Ascending aorta (tissue), 2 donors: ENCODE results near the gene HMG20A. TPM values are rescaled to one million over a fixed set of nuclear protein-coding genes. Genes with fewer than 3 reads are reported as not detected.

Experiments
- DNase-seq, 2 donors: peaks; one replicate each; pipeline ENCODE4 v3.0.0-alpha.2; 2019; ENCODE audit warnings: low spot score in 2 of 2
- H3K27ac ChIP-seq, 2 donors: fragments of 200-600 bp; sonication (generic); one replicate each; pipeline ENCODE4 v1.5.1; 2016 to 2017; ENCODE audit warnings: mild to moderate bottlenecking in 1 of 2
- H3K27me3 ChIP-seq: fragments of 200-600 bp; sonication (generic); one replicate; pipeline ENCODE4 v1.5.1; 2017
- H3K36me3 ChIP-seq, 2 donors: fragments of 200-600 bp; sonication (generic); one replicate each; pipeline ENCODE4 v1.5.1; 2016
- H3K4me1 ChIP-seq, 2 donors: fragments of 200-600 bp; sonication (generic); one replicate each; pipeline ENCODE4 v1.5.1; 2016 to 2017; ENCODE audit warnings: mild to moderate bottlenecking in 1 of 2
- H3K4me3 ChIP-seq, 2 donors: fragments of 200-600 bp; sonication (generic); one replicate each; pipeline ENCODE4 v1.5.1; 2016 to 2017; ENCODE audit warnings: mild to moderate bottlenecking in 1 of 2
- H3K9me3 ChIP-seq, 2 donors: fragments of 200-600 bp; sonication (generic); one replicate each; pipeline ENCODE4 v1.5.1; 2016
- CTCF ChIP-seq, 3 experiments: fragments of 200-600 bp in 2 of 3; fragments of 450-650 bp in 1 of 3; sonication (generic) in 2 of 3; IDR thresholded peaks; one replicate each; pipeline ENCODE4 v1.5.1; 2016 to 2019; ENCODE audit warnings: antibody characterized with exemption in 3 of 3, mild to moderate bottlenecking in 1 of 3, moderate library complexity in 1 of 3
- intact Hi-C: fragments of 100-400 bp; cut with DNase I; formaldehyde crosslinking; loops from one replicate; pipeline ENCODE4 v1.15.1; 2023
- total RNA-seq: library from RNA; depleted of rRNA; stranded (reverse); fragments of >200 nt; gene quantifications from one replicate; pipeline ENCODE4 v1.1.0, GENCODE V29; 2016

Gene HMG20A
- 17.7 TPM for total RNA-seq

GRCh38 chr15:77420610-77421369, at the start of gene HMG20A:
Gene HMG20A (plus strand): TSS chr15:77420888. CDS start chr15:77458408, 37,520 bp downstream.
- Histone ChIP-seq H3K9me3 (no peaks in the 10 kb centered on the region), H3K4me1 (peaks cover 0 to 20% of the 10 kb centered on the region in 2 donors), H3K36me3 (no peaks in the 10 kb centered on the region), H3K27ac (peak within 1 kb of the TSS; percentile 91 to 97), H3K4me3 (peak within 1 kb of the TSS; percentile 76 to 99), H3K27me3 (no peaks in the 10 kb centered on the region)
- DNase-seq, result peak in 1 of 2 donors; percentile 73
- TF ChIP-seq CTCF (IDR thresholded peaks at IDR 0.05), result no peak
- intact Hi-C loops, result loop anchor here (2.0 to 10.0 kb wide), 4 partner anchors 34 to 516 kb away; partner anchors contain the start of genes RCN2 and SCAPER

GRCh38 chr15:77371850-77372563, 48.7 kb upstream of the HMG20A start:
- no peak overlapping the region for H3K27ac ChIP-seq
- H3K27me3 ChIP-seq, result no peaks in the 10 kb centered on the region
- intact Hi-C loops, result no loop called here
- H3K36me3 ChIP-seq, result no peaks in the 10 kb centered on the region
- no peak for DNase-seq
- no peak for TF ChIP-seq CTCF (IDR thresholded peaks at IDR 0.05)
- H3K9me3 ChIP-seq, result no peaks in the 10 kb centered on the region
- no peak overlapping the region for H3K4me3 ChIP-seq
- no peaks in the 10 kb centered on the region for H3K4me1 ChIP-seq

- H3K4me3 ChIP-seq, result no peak overlapping the region
- intact Hi-C loops, result no loop called here
- H3K9me3 ChIP-seq, result no peaks in the 10 kb centered on the region
- no peaks in the 10 kb centered on the region for H3K4me1 ChIP-seq
- H3K36me3 ChIP-seq, result no peaks in the 10 kb centered on the region
- no peaks in the 10 kb centered on the region for H3K27me3 ChIP-seq
- DNase-seq, result no peak
- TF ChIP-seq CTCF (IDR thresholded peaks at IDR 0.05), result no peak
- H3K27ac ChIP-seq, result no peak overlapping the region
Observed at GRCh38 chr15:77373441-77373840, 47.2 kb upstream of the HMG20A start.

- Histone ChIP-seq H3K36me3 (no peaks in the 10 kb centered on the region), H3K27ac (no peak overlapping the region), H3K4me3 (no peak overlapping the region), H3K4me1 (no peaks in the 10 kb centered on the region), H3K9me3 (no peaks in the 10 kb centered on the region), H3K27me3 (no peaks in the 10 kb centered on the region)
- no peak for DNase-seq
- intact Hi-C loops, result no loop called here
- TF ChIP-seq CTCF (IDR thresholded peaks at IDR 0.05), result no peak
Observed at GRCh38 chr15:77375133-77375532, 45.6 kb upstream of the HMG20A start.

- Histone ChIP-seq H3K36me3 (no peaks in the 10 kb centered on the region), H3K4me3 (no peak overlapping the region), H3K27ac (no peak overlapping the region), H3K27me3 (no peaks in the 10 kb centered on the region), H3K9me3 (no peaks in the 10 kb centered on the region), H3K4me1 (no peaks in the 10 kb centered on the region)
- intact Hi-C loops, result no loop called here
- no peak for TF ChIP-seq CTCF (IDR thresholded peaks at IDR 0.05)
- no peak for DNase-seq
Observed at GRCh38 chr15:77376770-77377169, 43.9 kb upstream of the HMG20A start.
